HEK293 (cell line): ENCODE data around the gene PAIP1.

Experiments used
- BCL11A ChIP-seq: fragments of 450-650 bp; formaldehyde crosslinking; IDR thresholded peaks from 2 replicates; pipeline ENCODE4 v1.5.1; 2016; ENCODE audit warnings: low read depth, missing biosample characterization, missing genetic modification characterization
- GLI4 ChIP-seq: fragments of 450-650 bp; formaldehyde crosslinking; IDR thresholded peaks from 2 replicates; pipeline ENCODE4 v1.5.1; 2016; ENCODE audit warnings: missing biosample characterization, missing genetic modification characterization
- KLF7 ChIP-seq: fragments of 450-650 bp; formaldehyde crosslinking; IDR thresholded peaks from 2 replicates; pipeline ENCODE4 v1.5.1; 2016; ENCODE audit warnings: missing biosample characterization, missing genetic modification characterization, borderline replicate concordance
- RBAK ChIP-seq: fragments of 450-650 bp; formaldehyde crosslinking; IDR thresholded peaks from 2 replicates; pipeline ENCODE4 v1.5.1; 2016; ENCODE audit warnings: missing biosample characterization, missing genetic modification characterization
- SP2 ChIP-seq: fragments of 450-650 bp; formaldehyde crosslinking; IDR thresholded peaks from 2 replicates; pipeline ENCODE4 v1.5.1; 2016; ENCODE audit warnings: missing biosample characterization, missing genetic modification characterization
- TCF7L2 ChIP-seq: IDR thresholded peaks from 2 replicates; pipeline ENCODE4 v1.6.1; 2011; ENCODE audit warnings: low read depth, mild to moderate bottlenecking, inconsistent platforms, low read length, moderate library complexity, borderline replicate concordance
- ZBTB26 ChIP-seq: fragments of 450-650 bp; formaldehyde crosslinking; optimal IDR thresholded peaks from 2 replicates; pipeline ENCODE3; 2016; ENCODE audit warnings: missing biosample characterization, mild to moderate bottlenecking, missing genetic modification characterization
- ZBTB44 ChIP-seq: fragments of 450-650 bp; IDR thresholded peaks from 2 replicates; pipeline ENCODE4 v1.5.1; 2018; ENCODE audit warnings: missing biosample characterization, mild to moderate bottlenecking, missing genetic modification characterization
- ZFP41 ChIP-seq: fragments of 450-650 bp; formaldehyde crosslinking; IDR thresholded peaks from 2 replicates; pipeline ENCODE4 v1.5.1; 2016; ENCODE audit warnings: missing biosample characterization, missing genetic modification characterization, borderline replicate concordance
- ZFP69B ChIP-seq: fragments of 450-650 bp; formaldehyde crosslinking; IDR thresholded peaks from 2 replicates; pipeline ENCODE4 v1.5.1; 2016; ENCODE audit warnings: missing biosample characterization, missing genetic modification characterization
- ZNF132 ChIP-seq: fragments of 450-650 bp; formaldehyde crosslinking; IDR thresholded peaks from 2 replicates; pipeline ENCODE4 v1.5.1; 2017; ENCODE audit warnings: missing biosample characterization, missing genetic modification characterization, borderline replicate concordance
- ZNF221 ChIP-seq: fragments of 450-650 bp; formaldehyde crosslinking; IDR thresholded peaks from 2 replicates; pipeline ENCODE4 v1.5.1; 2017; ENCODE audit warnings: missing biosample characterization, missing genetic modification characterization, borderline replicate concordance
- ZNF26 ChIP-seq: fragments of 450-650 bp; formaldehyde crosslinking; IDR thresholded peaks from 2 replicates; pipeline ENCODE4 v1.5.1; 2016; ENCODE audit warnings: missing biosample characterization, missing genetic modification characterization
- ZNF280C ChIP-seq: fragments of 450-650 bp; formaldehyde crosslinking; IDR thresholded peaks from 2 replicates; pipeline ENCODE4 v1.5.1; 2016; ENCODE audit warnings: missing biosample characterization, missing genetic modification characterization
- ZNF292 ChIP-seq: fragments of 450-650 bp; formaldehyde crosslinking; IDR thresholded peaks from 2 replicates; pipeline ENCODE4 v1.5.1; 2016; ENCODE audit warnings: low read depth, missing biosample characterization, missing genetic modification characterization, borderline replicate concordance
- ZNF311 ChIP-seq: fragments of 450-650 bp; formaldehyde crosslinking; IDR thresholded peaks from 2 replicates; pipeline ENCODE4 v1.5.1; 2017; ENCODE audit warnings: missing biosample characterization, missing genetic modification characterization, borderline replicate concordance
- ZNF341 ChIP-seq: fragments of 450-650 bp; formaldehyde crosslinking; IDR thresholded peaks from 2 replicates; pipeline ENCODE4; 2016; ENCODE audit warnings: low read depth, missing biosample characterization, missing genetic modification characterization
- ZNF350 ChIP-seq: fragments of 450-650 bp; formaldehyde crosslinking; IDR thresholded peaks from 2 replicates; pipeline ENCODE4 v1.5.0; 2017; ENCODE audit warnings: missing biosample characterization, mild to moderate bottlenecking, missing genetic modification characterization
- ZNF488 ChIP-seq: fragments of 450-650 bp; formaldehyde crosslinking; IDR thresholded peaks from 2 replicates; pipeline ENCODE4 v1.5.1; 2016; ENCODE audit warnings: missing biosample characterization, missing genetic modification characterization
- ZNF514 ChIP-seq: fragments of 450-650 bp; formaldehyde crosslinking; IDR thresholded peaks from 2 replicates; pipeline ENCODE4 v1.5.1; 2016; ENCODE audit warnings: missing biosample characterization, missing genetic modification characterization
- ZNF529 ChIP-seq: fragments of 450-650 bp; formaldehyde crosslinking; IDR thresholded peaks from 2 replicates; pipeline ENCODE4 v1.5.1; 2017; ENCODE audit warnings: missing genetic modification characterization, missing biosample characterization; ENCODE audit not compliant: insufficient replicate concordance
- ZNF549 ChIP-seq: fragments of 450-650 bp; IDR thresholded peaks from 2 replicates; pipeline ENCODE4 v1.5.1; 2018; ENCODE audit warnings: missing biosample characterization, missing genetic modification characterization, mild to moderate bottlenecking, inconsistent platforms, moderate library complexity
- ZNF555 ChIP-seq: fragments of 450-650 bp; formaldehyde crosslinking; conservative IDR thresholded peaks from 2 replicates; pipeline ENCODE4 v1.5.1; 2017; ENCODE audit warnings: missing biosample characterization, mild to moderate bottlenecking, missing genetic modification characterization, inconsistent platforms
- ZNF558 ChIP-seq: fragments of 450-650 bp; formaldehyde crosslinking; IDR thresholded peaks from 2 replicates; pipeline ENCODE4 v1.5.1; 2016; ENCODE audit warnings: missing biosample characterization, missing genetic modification characterization
- ZNF580 ChIP-seq: fragments of 450-650 bp; formaldehyde crosslinking; IDR thresholded peaks from 2 replicates; pipeline ENCODE4 v1.5.1; 2016; ENCODE audit warnings: missing biosample characterization, missing genetic modification characterization
- ZNF600 ChIP-seq: fragments of 450-650 bp; formaldehyde crosslinking; IDR thresholded peaks from 2 replicates; pipeline ENCODE4 v1.5.1; 2016; ENCODE audit warnings: missing biosample characterization, missing genetic modification characterization
- ZNF621 ChIP-seq: fragments of 450-650 bp; formaldehyde crosslinking; IDR thresholded peaks from 2 replicates; pipeline ENCODE4 v1.5.1; 2017; ENCODE audit warnings: missing biosample characterization, missing genetic modification characterization
- ZNF623 ChIP-seq: fragments of 450-650 bp; formaldehyde crosslinking; IDR thresholded peaks from 2 replicates; pipeline ENCODE4 v1.5.1; 2016; ENCODE audit warnings: missing biosample characterization, missing genetic modification characterization
- ZNF629 ChIP-seq: fragments of 450-650 bp; formaldehyde crosslinking; IDR thresholded peaks from 2 replicates; pipeline ENCODE4 v1.5.1; 2017; ENCODE audit warnings: missing biosample characterization, missing genetic modification characterization
- ZNF791 ChIP-seq: fragments of 450-650 bp; formaldehyde crosslinking; IDR thresholded peaks from 2 replicates; pipeline ENCODE4 v1.5.1; 2016; ENCODE audit warnings: missing biosample characterization, missing genetic modification characterization
- ZSCAN4 ChIP-seq: fragments of 450-650 bp; formaldehyde crosslinking; IDR thresholded peaks from 2 replicates; pipeline ENCODE4 v1.5.1; 2017; ENCODE audit warnings: missing biosample characterization, missing genetic modification characterization

Gene PAIP1

GRCh38 chr5:43514816-43515677 lies 41.8 kb downstream of the PAIP1 start, which contains the start of gene C5orf34 (continued):
- TF ChIP-seq ZBTB44 (tag by site-specific recombination) (0 out of 2 replicates have a peak, but pooled peaks have one; percentile 9), ZNF558 (no peak), RBAK (tag by site-specific recombination) (no peak), ZNF280C (tag by site-specific recombination) (no peak), ZNF221 (tag by site-specific recombination) (no peak), ZNF791 (tag by site-specific recombination) (no peak), ZNF580 (tag by site-specific recombination) (no peak), TCF7L2 (no peak), ZNF132 (tag by site-specific recombination) (no peak), ZNF350 (tag by site-specific recombination) (no peak), ZNF555 (tag by site-specific recombination) (no peak), ZSCAN4 (tag by site-specific recombination) (no peak), ZNF514 (tag by site-specific recombination) (no peak), ZNF621 (tag by site-specific recombination) (no peak), ZFP41 (no peak), KLF7 (tag by site-specific recombination) (no peak), ZNF26 (tag by site-specific recombination) (no peak), ZNF341 (no peak), ZNF311 (no peak), SP2 (tag by site-specific recombination) (peak; percentile 95), BCL11A (no peak), ZBTB26 (tag by site-specific recombination) (peak; percentile 25), ZNF600 (tag by site-specific recombination) (peak; percentile 88), ZFP69B (tag by site-specific recombination) (no peak), ZNF529 (tag by site-specific recombination) (no peak), ZNF623 (tag by site-specific recombination) (no peak), ZNF488 (tag by site-specific recombination) (no peak), ZNF292 (no peak), ZNF549 (tag by site-specific recombination) (no peak), GLI4 (no peak), ZNF629 (tag by site-specific recombination) (0 out of 2 replicates have a peak, but pooled peaks have one; percentile 36)
